Measurements from ENCODE around the gene BIN1. TPM values are rescaled to one million over a fixed set of nuclear protein-coding genes. Genes with fewer than 3 reads are reported as not detected.

BIN1 gene
- total RNA-seq, 1 experiment from 2014 or later = 31.8 TPM

DNA sequence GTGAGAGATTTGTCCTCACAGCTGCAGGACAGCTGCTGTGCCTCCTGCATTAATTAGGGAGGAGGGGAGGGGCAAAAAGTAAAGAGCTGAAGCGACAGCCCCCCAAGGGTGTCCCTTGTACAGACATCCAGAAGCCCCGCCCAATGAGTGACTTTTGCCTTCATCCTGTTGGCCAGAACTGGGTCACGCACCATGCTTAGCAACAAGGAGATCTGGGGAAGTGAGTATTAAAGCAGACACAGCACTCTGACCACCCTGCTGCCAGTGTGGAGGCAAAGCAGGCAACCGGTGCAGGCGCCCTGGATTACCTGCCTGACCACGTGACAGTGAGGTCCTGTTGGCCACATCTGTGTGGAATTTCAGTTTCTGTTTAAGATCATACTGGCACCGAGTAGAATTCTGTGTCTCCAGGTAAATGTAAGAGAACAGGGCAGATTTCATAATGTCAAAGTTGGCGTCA lies 21.5 kb upstream of the BIN1 start:
- Histone ChIP-seq H3K4me1 (ENCODE audit: control insufficient read depth in 1 of 2, insufficient read depth in 2 of 2, low read length in 2 of 2) (peaks cover 4 to 13% of the 10 kb centered on the region in 2 experiments; a peak in 3 of 4 replicates), H3K36me3 (ENCODE audit: control insufficient read depth in 1 of 2, insufficient read depth in 2 of 2, low read length in 2 of 2) (no peaks in the 10 kb centered on the region), H4K20me1 (ENCODE audit: insufficient read depth) (no peaks in the 10 kb centered on the region), H3K9me3 (ENCODE audit: control insufficient read depth in 1 of 2, insufficient read depth in 1 of 2, low read depth in 1 of 2, low read length in 2 of 2) (no peaks in the 10 kb centered on the region), H3K27me3 (ENCODE audit: insufficient read depth, low read length) (no peaks in the 10 kb centered on the region), H3K79me2 (ENCODE audit: insufficient read depth, low read length) (no peaks in the 10 kb centered on the region), H3K9ac (ENCODE audit: low read length) (peak overlapping the region; percentile 20), H3K4me3 (replicated peaks in 1 of 2; ENCODE audit: low read depth in 1 of 2, low read length in 2 of 2) (peak overlapping the region; percentile 22 to 34), H3K9me2 (ENCODE audit: insufficient read depth) (no peaks in the 10 kb centered on the region), H2AFZ (ENCODE audit: low read depth, low read length, poor library complexity, severe bottlenecking) (peak overlapping the region; percentile 89), H3K27ac (ENCODE audit: low read depth, low read length) (peak overlapping the region; percentile 30; the same call in 1 of the 2 replicates), H3K4me2 (ENCODE audit: low read length) (peak overlapping the region; percentile 68)
- ChIA-PET CTCF (no interaction called here), POLR2A (no interaction called here), RAD21 (ENCODE audit: low non-redundant PET in 1 of 2, low total read pairs in 2 of 2, uncharacterized antibody in 2 of 2, unreplicated experiment in 2 of 2) (no interaction called here)
- BruUV-seq (replicated peaks) = no TSS peak
- intact Hi-C loops (cut with micrococcal nuclease) = no loop called here
- peak; percentile 99 for ATAC-seq
- TF ChIP-seq, protein P1, sequence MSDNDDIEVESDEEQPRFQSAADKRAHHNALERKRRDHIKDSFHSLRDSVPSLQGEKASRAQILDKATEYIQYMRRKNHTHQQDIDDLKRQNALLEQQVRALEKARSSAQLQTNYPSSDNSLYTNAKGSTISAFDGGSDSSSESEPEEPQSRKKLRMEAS (IDR thresholded peaks at IDR 0.05) = peak; percentile 71
- no peak for TF ChIP-seq FOSL1 (IDR thresholded peaks at IDR 0.05; ENCODE audit: low read depth)
- peak; percentile 73 for TF ChIP-seq POLR2AphosphoS5 (IDR thresholded peaks at IDR 0.05; ENCODE audit: low read depth, low read length)
- TF ChIP-seq, protein P2, sequence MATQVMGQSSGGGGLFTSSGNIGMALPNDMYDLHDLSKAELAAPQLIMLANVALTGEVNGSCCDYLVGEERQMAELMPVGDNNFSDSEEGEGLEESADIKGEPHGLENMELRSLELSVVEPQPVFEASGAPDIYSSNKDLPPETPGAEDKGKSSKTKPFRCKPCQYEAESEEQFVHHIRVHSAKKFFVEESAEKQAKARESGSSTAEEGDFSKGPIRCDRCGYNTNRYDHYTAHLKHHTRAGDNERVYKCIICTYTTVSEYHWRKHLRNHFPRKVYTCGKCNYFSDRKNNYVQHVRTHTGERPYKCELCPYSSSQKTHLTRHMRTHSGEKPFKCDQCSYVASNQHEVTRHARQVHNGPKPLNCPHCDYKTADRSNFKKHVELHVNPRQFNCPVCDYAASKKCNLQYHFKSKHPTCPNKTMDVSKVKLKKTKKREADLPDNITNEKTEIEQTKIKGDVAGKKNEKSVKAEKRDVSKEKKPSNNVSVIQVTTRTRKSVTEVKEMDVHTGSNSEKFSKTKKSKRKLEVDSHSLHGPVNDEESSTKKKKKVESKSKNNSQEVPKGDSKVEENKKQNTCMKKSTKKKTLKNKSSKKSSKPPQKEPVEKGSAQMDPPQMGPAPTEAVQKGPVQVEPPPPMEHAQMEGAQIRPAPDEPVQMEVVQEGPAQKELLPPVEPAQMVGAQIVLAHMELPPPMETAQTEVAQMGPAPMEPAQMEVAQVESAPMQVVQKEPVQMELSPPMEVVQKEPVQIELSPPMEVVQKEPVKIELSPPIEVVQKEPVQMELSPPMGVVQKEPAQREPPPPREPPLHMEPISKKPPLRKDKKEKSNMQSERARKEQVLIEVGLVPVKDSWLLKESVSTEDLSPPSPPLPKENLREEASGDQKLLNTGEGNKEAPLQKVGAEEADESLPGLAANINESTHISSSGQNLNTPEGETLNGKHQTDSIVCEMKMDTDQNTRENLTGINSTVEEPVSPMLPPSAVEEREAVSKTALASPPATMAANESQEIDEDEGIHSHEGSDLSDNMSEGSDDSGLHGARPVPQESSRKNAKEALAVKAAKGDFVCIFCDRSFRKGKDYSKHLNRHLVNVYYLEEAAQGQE (IDR thresholded peaks at IDR 0.05; ENCODE audit: low read depth) = no peak
- TF ChIP-seq POLR2A (IDR thresholded peaks at IDR 0.05; ENCODE audit: borderline replicate concordance, extremely low read depth, insufficient read depth, insufficient read length) = peak; percentile 42
- no peak for TF ChIP-seq ZNF274 (IDR thresholded peaks at IDR 0.05; ENCODE audit: low read depth, low read length)
- TF ChIP-seq CBX3 (IDR thresholded peaks at IDR 0.05; ENCODE audit: low read depth) = peak; percentile 53; the same call in 1 of the 2 replicates
- peak; percentile 33; the same call in 1 of the 2 replicates for TF ChIP-seq SP1 (IDR thresholded peaks at IDR 0.05; ENCODE audit: low read depth)
- peak; percentile 35; the same call in 1 of the 2 replicates for TF ChIP-seq SRF (IDR thresholded peaks at IDR 0.05; ENCODE audit: low read depth)
- DNase-seq (ENCODE audit: low read depth, low spot score) = peak; percentile 77
